ENCODE results near the gene NOP14.

GRCh38 chr4:2950221-2950989 is 12.8 kb downstream of the NOP14 start:
- TF ChIP-seq CTCF (IDR thresholded peaks at IDR 0.05; ENCODE audit: borderline replicate concordance, extremely low read depth, low read length, poor library complexity, severe bottlenecking): no peak
- no peak for TF ChIP-seq EZH2 (IDR thresholded peaks at IDR 0.05; ENCODE audit: borderline replicate concordance, low read depth, low read length, severe bottlenecking)
